Stimulated activated naive CD4-positive, alpha-beta T cell (primary cell): Measurements from ENCODE around the gene RBM20.
A peak's percentile ranks its signal among the peaks of the same experiment; 100 is the strongest.
"Not testable (repeated sequence)": the region's sequence is repeated elsewhere in the genome, so short reads cannot be mapped to it uniquely, and the experiment has no call there.

Experiments
- DNase-seq, 6 experiments: peaks; one replicate each; lab custom pipeline; 2025; lab: John Stamatoyannopoulos, UW

The RBM20 gene

DNA sequence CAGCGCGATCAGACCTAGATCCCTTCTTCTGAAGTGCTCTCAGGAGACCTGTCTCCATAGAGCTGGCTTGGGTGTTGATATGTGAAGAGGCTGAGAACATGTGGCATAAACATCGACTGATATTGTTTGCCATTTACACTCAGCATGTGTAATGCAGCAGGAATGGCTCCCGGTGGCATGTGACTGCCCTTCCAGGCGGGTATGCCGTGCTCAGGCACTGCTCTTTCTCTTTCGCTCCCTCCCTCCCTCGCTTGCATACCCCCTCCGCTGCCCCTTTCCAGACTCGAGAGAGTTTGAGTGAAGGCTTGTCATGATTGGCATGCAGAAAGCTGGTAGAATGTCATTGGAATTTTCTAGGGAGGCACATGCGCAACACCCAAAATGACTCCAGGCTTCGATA lies 120.2 kb downstream of the RBM20 start:
- DNase-seq: no peak

- DNase-seq: no peak
Observed at GRCh38 chr10:110764793-110765512, 120.8 kb downstream of the RBM20 start.

GRCh38 chr10:110765513-110766319 lies 121.6 kb downstream of the RBM20 start:
- no peak for DNase-seq

DNA sequence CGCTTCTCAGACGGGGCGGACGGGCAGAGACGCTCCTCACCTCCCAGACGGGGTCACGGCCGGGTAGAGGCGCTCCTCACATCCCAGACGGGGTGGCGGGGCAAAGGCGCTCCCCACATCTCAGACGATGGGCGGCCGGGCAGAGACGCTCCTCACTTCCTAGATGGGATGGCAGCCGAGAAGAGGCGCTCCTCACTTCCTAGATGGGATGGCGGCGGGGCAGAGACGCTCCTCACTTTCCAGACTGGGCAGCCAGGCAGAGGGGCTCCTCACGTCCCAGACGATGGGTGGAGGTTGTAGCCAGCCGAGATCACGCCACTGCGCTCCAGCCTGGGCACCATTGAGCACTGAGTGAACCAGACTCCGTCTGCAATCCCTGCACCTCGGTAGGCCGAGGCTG lies 123.5 kb downstream of the RBM20 start:
- DNase-seq: not testable (repeated sequence)

DNA sequence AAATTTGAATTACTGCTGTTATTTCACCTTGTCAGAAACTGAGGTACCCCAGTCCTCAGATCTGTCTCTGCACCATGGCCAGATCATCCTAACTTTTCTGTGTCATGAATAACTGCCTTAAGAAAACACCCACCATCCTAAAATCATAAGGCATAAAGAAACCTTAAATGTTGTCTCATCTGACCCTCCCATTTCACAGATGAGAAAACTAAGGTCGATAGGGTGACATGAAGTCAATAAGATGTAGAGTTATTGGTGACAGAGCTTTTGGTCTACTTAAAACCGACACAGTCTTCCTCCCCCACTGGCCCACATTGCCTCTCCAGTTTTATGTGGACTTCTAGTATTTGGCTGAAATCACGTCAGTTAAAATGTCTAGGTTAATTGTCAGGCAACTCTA lies 126.1 kb downstream of the RBM20 start:
- no peak for DNase-seq

- no peak for DNase-seq
Observed at GRCh38 chr10:110771486-110771885, 127.3 kb downstream of the RBM20 start.

DNA sequence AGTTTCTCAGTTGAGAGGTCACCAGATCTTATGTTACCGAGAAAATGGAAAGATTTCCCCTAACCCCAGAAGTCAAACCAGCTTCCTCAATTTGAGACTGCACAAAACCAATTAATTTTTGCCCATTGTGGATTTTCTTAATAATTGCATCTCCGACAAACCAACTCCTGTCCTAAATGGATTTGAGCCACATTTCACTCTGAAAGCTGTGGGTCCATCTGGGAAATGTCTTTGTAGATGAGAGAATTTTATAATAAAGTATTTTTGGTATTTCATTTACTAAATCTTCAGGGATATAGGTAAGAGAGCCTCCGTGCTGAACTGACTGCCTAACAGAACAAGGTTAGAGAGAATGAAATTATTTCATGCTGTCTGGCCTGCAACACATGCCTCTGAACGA lies 127.9 kb downstream of the RBM20 start:
- no peak for DNase-seq

- DNase-seq: no peak
Observed at GRCh38 chr10:110772454-110773025, 128.4 kb downstream of the RBM20 start.

DNA sequence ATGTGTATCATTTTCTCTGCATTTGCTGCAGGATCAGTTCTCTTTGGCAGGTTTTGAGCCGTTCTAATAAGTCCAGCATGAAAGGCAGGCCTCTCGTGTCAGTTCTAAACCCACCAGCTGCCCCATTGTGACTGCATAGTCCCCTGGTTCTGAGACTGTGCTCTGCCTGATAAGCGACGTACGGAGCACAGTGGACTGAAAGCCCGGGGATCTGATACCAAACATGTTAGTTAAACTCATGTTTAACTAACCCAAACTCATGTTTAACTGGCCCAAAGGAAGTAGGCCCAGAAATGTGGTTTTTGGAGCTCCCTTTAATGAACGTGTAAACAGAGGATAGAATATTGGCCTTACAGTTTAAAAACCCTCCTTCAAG lies 129.5 kb downstream of the RBM20 start:
- no peak for DNase-seq

GRCh38 chr10:110774069-110775019 lies 130.2 kb downstream of the RBM20 start:
- no peak for DNase-seq

DNA sequence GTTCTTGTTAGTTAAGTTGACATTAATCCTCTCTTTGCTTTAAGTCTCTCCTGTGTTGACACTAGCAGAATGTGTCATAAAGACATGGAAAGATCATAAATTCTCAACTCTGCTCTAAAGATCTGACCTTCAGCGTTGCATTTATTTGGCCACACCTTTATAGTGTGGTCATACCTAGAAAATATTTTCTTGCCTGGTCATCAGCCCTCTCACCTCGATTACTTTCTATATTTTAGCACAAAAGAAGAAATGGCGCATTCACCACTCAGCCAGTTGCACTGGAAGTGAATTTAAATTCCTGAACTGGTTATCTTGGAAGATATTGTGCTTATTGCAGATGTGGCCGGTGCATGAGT lies 130.9 kb downstream of the RBM20 start:
- DNase-seq: no peak

DNA sequence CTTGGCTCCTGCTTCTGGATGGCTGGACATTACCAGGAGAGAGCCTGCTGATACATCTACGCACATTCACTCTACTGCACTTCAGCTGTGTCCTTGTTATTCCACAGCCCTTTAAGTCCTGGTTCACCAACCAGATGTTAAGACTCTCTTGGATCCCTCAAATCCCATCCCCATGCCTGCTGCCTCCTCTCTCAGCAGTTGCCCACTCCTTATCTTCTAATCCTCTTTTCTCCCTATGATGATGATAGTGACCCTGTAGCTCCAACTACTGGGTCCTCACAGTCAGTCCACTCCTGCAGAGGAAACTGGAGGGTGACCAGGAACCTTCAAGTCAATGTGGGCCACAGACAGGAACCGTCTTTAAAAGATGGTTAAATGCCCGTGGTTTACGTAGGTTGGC lies 131.3 kb downstream of the RBM20 start:
- no peak for DNase-seq

DNA sequence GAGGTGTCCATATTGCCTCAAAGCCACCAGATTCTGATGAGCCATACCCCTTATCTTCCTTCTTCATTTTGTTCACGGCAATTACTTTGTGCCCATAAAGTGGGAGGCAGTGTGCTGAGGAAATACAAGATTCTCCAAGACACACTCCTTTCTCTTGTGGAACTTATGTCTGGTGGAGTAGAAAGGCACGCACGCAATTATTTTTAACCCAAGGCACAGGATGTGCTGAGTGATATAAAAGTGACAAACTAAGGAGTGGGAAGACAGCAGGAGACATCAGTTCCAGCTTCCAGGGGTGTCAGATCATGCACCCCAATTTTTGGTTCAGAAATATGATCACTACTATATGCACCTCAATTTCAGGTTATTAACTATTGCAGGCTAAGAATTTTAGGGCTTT lies 132.9 kb downstream of the RBM20 start:
- no peak for DNase-seq

DNA sequence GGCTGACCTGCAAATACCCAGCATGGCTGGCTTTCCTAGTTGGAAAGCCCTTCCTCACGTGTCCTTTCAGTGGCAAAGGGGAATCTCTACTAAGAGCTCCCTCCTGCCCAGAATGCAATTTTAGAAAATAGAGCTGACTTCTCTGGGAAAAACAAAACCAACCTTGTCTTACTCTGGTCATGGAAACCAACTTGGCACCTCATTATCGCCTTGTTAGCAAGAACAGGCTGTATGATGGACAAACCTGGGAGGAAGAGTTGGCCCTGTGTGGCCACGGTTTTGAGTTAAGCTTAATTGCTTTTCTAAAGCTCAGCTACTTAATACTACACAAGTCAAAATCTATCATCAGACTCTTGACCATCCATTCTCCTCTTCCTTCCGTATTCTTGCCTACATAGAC lies 133.5 kb downstream of the RBM20 start:
- DNase-seq: no peak

DNA sequence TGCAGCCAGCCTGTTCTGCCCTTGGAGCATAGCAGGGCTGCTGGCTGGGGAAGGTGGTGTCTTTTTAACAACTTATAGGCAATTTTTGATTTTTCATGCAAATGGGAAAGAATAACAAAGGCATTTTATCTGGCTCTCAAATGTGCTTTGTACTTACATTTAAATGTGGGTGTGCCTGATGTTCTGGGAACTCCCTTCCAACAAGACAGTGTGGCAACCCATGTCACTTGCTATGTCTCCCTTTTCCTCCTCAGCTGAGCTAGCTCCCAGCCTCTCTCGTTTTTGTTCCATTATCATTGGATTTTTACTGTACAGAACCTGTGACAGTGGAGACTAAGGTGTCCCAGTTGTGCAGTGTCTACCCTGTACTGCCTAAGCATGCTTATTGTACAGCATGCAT lies 134.1 kb downstream of the RBM20 start:
- DNase-seq: no peak

GRCh38 chr10:110779489-110779888 lies 135.4 kb downstream of the RBM20 start:
- DNase-seq: peak in 3 of 6 experiments; percentile 19 to 41 (median 21)

DNA sequence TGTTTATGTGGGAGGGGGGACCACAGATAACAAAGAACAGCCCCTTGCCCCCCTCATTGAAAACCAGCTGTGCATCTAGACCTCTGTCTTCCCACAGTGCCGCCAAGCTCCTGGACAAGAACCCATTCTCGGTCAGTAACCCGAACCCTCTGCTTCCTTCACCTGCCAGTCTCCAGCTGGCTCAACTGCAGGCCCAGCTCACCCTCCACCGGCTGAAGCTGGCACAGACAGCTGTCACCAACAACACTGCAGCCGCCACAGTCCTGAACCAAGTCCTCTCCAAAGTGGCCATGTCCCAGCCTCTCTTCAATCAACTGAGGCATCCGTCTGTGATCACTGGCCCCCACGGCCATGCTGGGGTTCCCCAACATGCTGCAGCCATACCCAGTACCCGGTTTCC lies 136.6 kb downstream of the RBM20 start:
- no peak for DNase-seq

GRCh38 chr10:110781139-110781538 lies 137.0 kb downstream of the RBM20 start:
- no peak for DNase-seq

DNA sequence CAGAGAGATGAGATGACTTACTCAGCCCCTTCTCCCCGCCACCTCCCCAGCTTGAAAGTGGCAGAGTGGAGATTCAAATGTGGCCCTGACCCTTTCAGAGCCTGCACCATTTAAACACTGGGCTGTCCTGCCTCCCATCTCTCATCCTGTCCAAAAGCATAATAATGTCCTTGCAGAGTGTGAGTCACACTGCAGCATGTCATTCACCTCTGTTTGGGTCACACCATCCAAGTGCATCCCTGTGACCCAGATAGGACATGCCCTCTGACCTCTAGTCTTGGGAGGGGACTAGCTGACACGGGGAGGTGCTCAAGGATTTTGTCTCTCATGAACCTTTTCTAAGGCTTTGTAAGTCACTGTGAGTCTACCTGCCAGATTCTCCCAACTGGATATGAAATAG lies 138.5 kb downstream of the RBM20 start:
- no peak for DNase-seq

DNA sequence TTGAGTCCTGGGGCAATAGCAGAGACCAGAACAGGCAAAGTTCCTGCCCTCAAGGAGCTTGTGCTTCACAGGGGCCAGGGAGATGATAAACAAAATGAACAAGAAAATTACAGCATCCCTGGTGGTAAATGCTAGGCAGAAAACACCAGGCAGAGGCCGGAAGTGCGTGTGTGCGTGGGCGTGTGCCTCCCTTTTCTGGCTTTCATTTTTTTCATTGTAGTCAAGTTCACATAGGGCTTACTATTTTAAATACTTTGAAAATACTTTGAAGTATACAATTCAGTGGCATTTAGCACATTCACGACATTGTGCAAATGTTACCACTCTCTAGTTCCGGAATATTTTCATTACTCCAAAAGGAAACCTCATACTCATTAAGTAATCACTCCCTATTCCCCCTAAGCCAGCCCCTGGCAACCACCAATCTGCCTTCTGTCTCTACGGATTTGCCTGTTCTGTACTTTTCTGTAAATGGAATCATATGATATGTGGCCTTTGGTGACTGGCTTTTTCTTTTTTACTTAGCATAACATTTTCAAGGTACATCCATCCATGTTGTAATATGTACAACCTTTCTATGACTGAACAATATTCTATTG lies 139.5 kb downstream of the RBM20 start:
- peak; percentile 68 to 89 (median 80) for DNase-seq

- DNase-seq: no peak
Observed at GRCh38 chr10:110784198-110784597, 140.1 kb downstream of the RBM20 start.

GRCh38 chr10:110786172-110786571 lies 142.0 kb downstream of the RBM20 start:
- peak in 1 of 6 experiments; percentile 2 for DNase-seq
